WTC11 (cell line): ENCODE data around the gene MEGF9. TPM values are rescaled to one million over a fixed set of nuclear protein-coding genes. Genes with fewer than 3 reads are reported as not detected.

Source experiments
- ATAC-seq: fragments of 200-7000 bp; cut with Tn5 transposase; 2 replicates; pipeline ENCODE4 v1.10.0; 2021; ENCODE audit warnings: mild to moderate bottlenecking, moderate library complexity
- CTCF ChIA-PET: fragments of 300-600 bp; sonication (Branson Sonifier 250); formaldehyde crosslinking; loops from one replicate; lab custom pipeline; 2021; ENCODE audit warnings: antibody characterized with exemption; lab: Charles Lee
- POLR2A ChIA-PET: fragments of 350-600 bp; sonication (Branson Sonifier 250); formaldehyde crosslinking; loops from one replicate; lab custom pipeline; 2021; ENCODE audit warnings: antibody characterized with exemption; lab: Charles Lee
- DNase-seq: peaks from one replicate; pipeline ENCODE4 v3.0.0; 2021; ENCODE audit warnings: low spot score
- H3K27ac Mint-ChIP-seq: 2 replicates; pipeline ENCODE4 v1.8.0; 2021; ENCODE audit warnings: mixed read lengths
- H3K27me3 Mint-ChIP-seq: 2 replicates; pipeline ENCODE4 v1.8.0; 2021; ENCODE audit warnings: low read depth, mild to moderate bottlenecking, moderate library complexity, mixed read lengths
- H3K36me3 Mint-ChIP-seq: 2 replicates; pipeline ENCODE4 v1.8.0; 2021; ENCODE audit warnings: mixed read lengths
- H3K4me1 Mint-ChIP-seq: 2 replicates; pipeline ENCODE4 v1.8.0; 2022; ENCODE audit warnings: mixed read lengths
- H3K4me3 Mint-ChIP-seq: 2 replicates; pipeline ENCODE4 v1.8.0; 2021; ENCODE audit warnings: mild to moderate bottlenecking, moderate library complexity, mixed read lengths
- H3K9me3 Mint-ChIP-seq: 2 replicates; pipeline ENCODE4 v1.8.0; 2021; ENCODE audit warnings: mixed read lengths
- AFF4 ChIP-seq: sonication (generic); formaldehyde crosslinking; IDR thresholded peaks from 2 replicates; pipeline ENCODE4 v1.8.1; 2023; ENCODE audit warnings: mild to moderate bottlenecking, missing genetic modification reagents, borderline replicate concordance
- ARID4B ChIP-seq: sonication (generic); formaldehyde crosslinking; IDR thresholded peaks from 2 replicates; pipeline ENCODE4 v1.8.0; 2023; ENCODE audit warnings: missing genetic modification reagents, mild to moderate bottlenecking, borderline replicate concordance
- ATF3 ChIP-seq: sonication (generic); formaldehyde crosslinking; conservative IDR thresholded peaks from 2 replicates; pipeline ENCODE4 v1.8.1; 2022; ENCODE audit warnings: mild to moderate bottlenecking, missing genetic modification reagents
- ATF6 ChIP-seq: sonication (generic); formaldehyde crosslinking; IDR thresholded peaks from 2 replicates; pipeline ENCODE4 v1.8.1; 2023; ENCODE audit warnings: mild to moderate bottlenecking, missing genetic modification reagents
- CREM ChIP-seq: sonication (generic); formaldehyde crosslinking; IDR thresholded peaks from 2 replicates; pipeline ENCODE4 v1.8.1; 2022; ENCODE audit warnings: mild to moderate bottlenecking, missing genetic modification reagents, moderate library complexity
- E2F5 ChIP-seq: sonication (generic); formaldehyde crosslinking; IDR thresholded peaks from 2 replicates; pipeline ENCODE4 v1.8.1; 2022; ENCODE audit warnings: mild to moderate bottlenecking, moderate library complexity, missing genetic modification reagents
- EMX1 ChIP-seq: fragments of 250-450 bp; sonication (Bioruptor Pico); IDR thresholded peaks from 2 replicates; pipeline ENCODE4 v1.8.0; 2021; ENCODE audit warnings: mild to moderate bottlenecking
- ETV6 ChIP-seq: sonication (generic); formaldehyde crosslinking; IDR thresholded peaks from 2 replicates; pipeline ENCODE4 v1.8.1; 2022; ENCODE audit warnings: mild to moderate bottlenecking, missing genetic modification reagents
- FOXK1 ChIP-seq: sonication (generic); formaldehyde crosslinking; IDR thresholded peaks from 2 replicates; pipeline ENCODE4 v1.8.0; 2022; ENCODE audit warnings: mild to moderate bottlenecking, moderate library complexity, missing genetic modification reagents
- GABPB1 ChIP-seq: sonication (generic); formaldehyde crosslinking; IDR thresholded peaks from 2 replicates; pipeline ENCODE4 v1.8.1; 2023; ENCODE audit warnings: mild to moderate bottlenecking, missing genetic modification reagents
- GRHL2 ChIP-seq: fragments of 250-450 bp; sonication (Bioruptor Pico); IDR thresholded peaks from 2 replicates; pipeline ENCODE4 v1.8.0; 2022; ENCODE audit warnings: mild to moderate bottlenecking, moderate library complexity; ENCODE audit not compliant: insufficient replicate concordance, severe bottlenecking
- JUN ChIP-seq: sonication (generic); formaldehyde crosslinking; IDR thresholded peaks from 2 replicates; pipeline ENCODE4 v1.8.0; 2023; ENCODE audit warnings: mild to moderate bottlenecking, missing genetic modification reagents
- RORB ChIP-seq: fragments of 250-450 bp; sonication (Bioruptor Pico); IDR thresholded peaks from 2 replicates; pipeline ENCODE4 v1.9.0; 2021; ENCODE audit warnings: mild to moderate bottlenecking
- TP53 ChIP-seq: sonication (generic); formaldehyde crosslinking; IDR thresholded peaks from 2 replicates; pipeline ENCODE4 v1.8.1; 2023; ENCODE audit warnings: mild to moderate bottlenecking, missing genetic modification reagents
- ZBTB21 ChIP-seq: sonication (generic); formaldehyde crosslinking; IDR thresholded peaks from 2 replicates; pipeline ENCODE4 v1.8.1; 2023; ENCODE audit warnings: mild to moderate bottlenecking, missing genetic modification reagents, borderline replicate concordance
- ZBTB43 ChIP-seq: sonication (generic); formaldehyde crosslinking; IDR thresholded peaks from 2 replicates; pipeline ENCODE4 v1.8.1; 2023; ENCODE audit warnings: mild to moderate bottlenecking, missing genetic modification reagents
- ZNF121 ChIP-seq: sonication (generic); formaldehyde crosslinking; IDR thresholded peaks from 2 replicates; pipeline ENCODE4 v1.8.0; 2023; ENCODE audit warnings: missing genetic modification reagents
- ZNF219 ChIP-seq: sonication (generic); formaldehyde crosslinking; IDR thresholded peaks from 2 replicates; pipeline ENCODE4 v1.8.0; 2023; ENCODE audit warnings: missing genetic modification reagents, mild to moderate bottlenecking, borderline replicate concordance
- ZNF281 ChIP-seq: sonication (generic); formaldehyde crosslinking; IDR thresholded peaks from 2 replicates; pipeline ENCODE4 v1.8.0; 2023; ENCODE audit warnings: mild to moderate bottlenecking, missing genetic modification reagents
- ZNF317 ChIP-seq: sonication (generic); formaldehyde crosslinking; IDR thresholded peaks from 2 replicates; pipeline ENCODE4 v1.8.1; 2023; ENCODE audit warnings: low read depth, mild to moderate bottlenecking, moderate library complexity, missing genetic modification reagents, borderline replicate concordance
- ZNF423 ChIP-seq: fragments of 250-450 bp; sonication (Bioruptor Pico); IDR thresholded peaks from 2 replicates; pipeline ENCODE4 v2.1.2; 2022; ENCODE audit warnings: mild to moderate bottlenecking, moderate library complexity
- total RNA-seq: library from RNA; stranded (reverse); gene quantifications from 3 replicates; pipeline ENCODE4 v1.2.3, GENCODE V29; 2021

MEGF9 gene
- total RNA-seq, 1 experiment from 2014 or later = 0.92 TPM

GRCh38 chr9:120652934-120653333 is 61.3 kb downstream of the MEGF9 start:
- Mint-ChIP-seq H3K9me3 (no peaks in the 10 kb centered on the region), H3K36me3 (no peaks in the 10 kb centered on the region), H3K4me3 (no peak overlapping the region), H3K4me1 (no peaks in the 10 kb centered on the region), H3K27ac (no peak overlapping the region), H3K27me3 (no peaks in the 10 kb centered on the region; the same call in 1 of the 2 replicates)
- DNase-seq (no peak), ATAC-seq (no peak)
- ChIA-PET CTCF (interaction anchor here (0.7 kb wide), 1 partner anchor 127 kb away, joined by 3 read pairs; no protein-coding TSS in a partner anchor), POLR2A (no interaction called here)
- TF ChIP-seq ZNF423 (no peak), GABPB1 (CRISPR knock-in tag) (no peak), FOXK1 (CRISPR knock-in tag) (no peak), ATF3 (CRISPR knock-in tag) (no peak), ZNF219 (CRISPR knock-in tag) (no peak), CREM (no peak), GRHL2 (CRISPR knock-in tag) (no peak), RORB (CRISPR knock-in tag) (no peak), EMX1 (CRISPR knock-in tag) (no peak), AFF4 (CRISPR knock-in tag) (no peak)

GRCh38 chr9:120650352-120650751 is 63.9 kb downstream of the MEGF9 start:
- no peaks in the 10 kb centered on the region; the same call in 1 of the 2 replicates for H3K27me3 Mint-ChIP-seq
- ChIA-PET CTCF (no interaction called here), POLR2A (no interaction called here)
- H3K4me3 Mint-ChIP-seq = no peak overlapping the region
- DNase-seq = no peak
- no peaks in the 10 kb centered on the region for H3K9me3 Mint-ChIP-seq
- H3K27ac Mint-ChIP-seq = no peak overlapping the region
- no peaks in the 10 kb centered on the region for H3K4me1 Mint-ChIP-seq
- no peaks in the 10 kb centered on the region for H3K36me3 Mint-ChIP-seq
- no peak for ATAC-seq
- no peak for TF ChIP-seq ZBTB43 (CRISPR knock-in tag)
- TF ChIP-seq ATF6 (CRISPR knock-in tag) = no peak
- TF ChIP-seq TP53 = no peak
- no peak for TF ChIP-seq ETV6 (CRISPR knock-in tag)
- TF ChIP-seq ZNF317 = no peak
- no peak for TF ChIP-seq JUN (CRISPR knock-in tag)
- no peak for TF ChIP-seq E2F5
- TF ChIP-seq ZNF281 = no peak
- TF ChIP-seq ZNF121 (CRISPR knock-in tag) = no peak
- TF ChIP-seq ZBTB21 = no peak
- TF ChIP-seq ARID4B (CRISPR knock-in tag) = no peak
